A549 (cell line): ENCODE data around the gene PDLIM5. TPM values are rescaled to one million over a fixed set of nuclear protein-coding genes. Genes with fewer than 3 reads are reported as not detected.

Source experiments
- ATAC-seq, 2 experiments: fragments of 200-7000 bp in 1 of 2; fragments of >200 bp in 1 of 2; cut with Nextera tagmentation in 1 of 2; cut with Tn5 transposase in 1 of 2; 3 replicates each; pipeline versions ENCODE4 v1.8.0 to v1.9.1; 2018 to 2020; ENCODE audit warnings: mild to moderate bottlenecking in 1 of 2, moderate library complexity in 1 of 2
- CTCF ChIA-PET: fragments of 300-600 bp; sonication (Branson Sonifier 250); formaldehyde crosslinking; extraction: SDS; loops from one replicate; lab custom pipeline; 2021; ENCODE audit warnings: antibody characterized with exemption, inconsistent platforms; lab: Yijun Ruan, JAX
- POLR2A ChIA-PET: fragments of 350-600 bp; formaldehyde crosslinking; extraction: SDS; loops from one replicate; lab custom pipeline; 2021; ENCODE audit warnings: antibody characterized with exemption, inconsistent platforms; lab: Yijun Ruan, JAX
- DNase-seq, 2 experiments: peaks; one replicate each; pipeline versions ENCODE4 v3.0.0 to v3.0.0-alpha.2; 2011 to 2016; ENCODE audit warnings: low read depth in 1 of 2, low spot score in 1 of 2
- FAIRE-seq: peaks from 2 replicates; lab custom pipeline; 2011; peaks lifted over from hg19 to GRCh38; lab: Jason Lieb, UNC
- H3K27ac ChIP-seq, 2 experiments: fragments of >200 bp; sonication (Bioruptor Twin); formaldehyde crosslinking; 3 replicates each; pipeline ENCODE4 v1.5.1; 2016 to 2017
- H3K4me1 ChIP-seq: fragments of >200 bp; sonication (Bioruptor Twin); formaldehyde crosslinking; 3 replicates; pipeline ENCODE4 v1.6.1; 2016
- H3K4me2 ChIP-seq: fragments of >200 bp; sonication (Bioruptor Twin); formaldehyde crosslinking; 3 replicates; pipeline ENCODE4 v1.6.1; 2016
- H3K4me3 ChIP-seq: fragments of >200 bp; sonication (Bioruptor Twin); formaldehyde crosslinking; 3 replicates; pipeline ENCODE4 v1.5.1; 2016
- H3K9me3 ChIP-seq: fragments of >200 bp; sonication (Bioruptor Twin); formaldehyde crosslinking; 3 replicates; pipeline ENCODE4 v1.6.1; 2016
- ATOH8 ChIP-seq: fragments of 250-450 bp; sonication (Bioruptor Pico); IDR thresholded peaks from 2 replicates; pipeline ENCODE4 v1.5.0; 2020; ENCODE audit warnings: low read depth, mild to moderate bottlenecking, moderate library complexity
- CBX2 ChIP-seq: fragments of 200-600 bp; sonication (generic); IDR thresholded peaks from 2 replicates; pipeline ENCODE4 v1.6.1; 2016; ENCODE audit warnings: low read depth, mild to moderate bottlenecking, borderline replicate concordance
- CTCF ChIP-seq: fragments of >200 bp; sonication (Bioruptor Twin); formaldehyde crosslinking; IDR thresholded peaks from 3 replicates; pipeline ENCODE4 v1.5.1; 2016
- E2F6 ChIP-seq: IDR thresholded peaks from 2 replicates; pipeline ENCODE4 v1.6.1; 2012; ENCODE audit warnings: low read depth, borderline replicate concordance
- EHF ChIP-seq: fragments of 250-450 bp; sonication (Bioruptor Pico); IDR thresholded peaks from 2 replicates; pipeline ENCODE4 v1.5.0; 2020; ENCODE audit warnings: mild to moderate bottlenecking
- EHMT2 ChIP-seq: fragments of 200-600 bp; sonication (generic); IDR thresholded peaks from 2 replicates; pipeline ENCODE4 v1.6.1; 2016; ENCODE audit warnings: antibody characterized with exemption, low read depth, mild to moderate bottlenecking, moderate library complexity
- ELK1 ChIP-seq: fragments of 150-350 bp; IDR thresholded peaks from 2 replicates; pipeline ENCODE4 v1.6.1; 2014; ENCODE audit warnings: low read depth, mild to moderate bottlenecking, low read length
- FOXS1 ChIP-seq: fragments of 250-450 bp; sonication (Bioruptor Pico); IDR thresholded peaks from 2 replicates; pipeline ENCODE4 v1.5.0; 2020; ENCODE audit warnings: mild to moderate bottlenecking, moderate library complexity
- HEYL ChIP-seq: fragments of 250-450 bp; sonication (Bioruptor Pico); IDR thresholded peaks from 2 replicates; pipeline ENCODE4 v1.8.0; 2021; ENCODE audit warnings: mild to moderate bottlenecking, moderate library complexity
- HOXB13 ChIP-seq: fragments of 250-450 bp; sonication (Bioruptor Pico); IDR thresholded peaks from 2 replicates; pipeline ENCODE4 v1.5.0; 2020; ENCODE audit warnings: low read depth, mild to moderate bottlenecking, moderate library complexity
- JUNB ChIP-seq: fragments of >200 bp; sonication (Bioruptor Twin); formaldehyde crosslinking; IDR thresholded peaks from 2 replicates; pipeline ENCODE4 v1.6.1; 2016
- KDM1A ChIP-seq: fragments of 200-600 bp; sonication (generic); IDR thresholded peaks from 2 replicates; pipeline ENCODE4 v1.6.1; 2016; ENCODE audit warnings: low read depth, mild to moderate bottlenecking
- MAFK ChIP-seq: fragments of 450-650 bp; IDR thresholded peaks from 2 replicates; pipeline ENCODE4 v1.6.1; 2014; ENCODE audit not compliant: partially characterized antibody
- MAX ChIP-seq: IDR thresholded peaks from 2 replicates; pipeline ENCODE4 v1.6.1; 2012
- MAZ ChIP-seq: fragments of 150-350 bp; IDR thresholded peaks from 2 replicates; pipeline ENCODE4 v1.6.1; 2014; ENCODE audit warnings: antibody characterized with exemption, low read depth, low read length, borderline replicate concordance
- NPAS2 ChIP-seq: fragments of 250-450 bp; sonication (Bioruptor Pico); IDR thresholded peaks from 2 replicates; pipeline ENCODE4 v1.8.0; 2022; ENCODE audit warnings: mild to moderate bottlenecking, moderate library complexity, borderline replicate concordance
- PHF8 ChIP-seq: fragments of 200-600 bp; sonication (generic); IDR thresholded peaks from 2 replicates; pipeline ENCODE4 v1.6.1; 2016; ENCODE audit warnings: low read depth, mild to moderate bottlenecking, antibody characterized with exemption, moderate library complexity, borderline replicate concordance
- RAD21 ChIP-seq, 2 experiments: fragments of >200 bp in 1 of 2; sonication (Bioruptor Twin) in 1 of 2; formaldehyde crosslinking in 1 of 2; IDR thresholded peaks in 1 of 2; conservative IDR thresholded peaks in 1 of 2; 2 replicates in 1 of 2; 3 replicates in 1 of 2; pipeline ENCODE4 v1.6.1; 2012 to 2018; ENCODE audit warnings: inconsistent platforms in 1 of 2
- RCOR1 ChIP-seq: fragments of 150-350 bp; IDR thresholded peaks from 2 replicates; pipeline ENCODE4 v1.6.1; 2014; ENCODE audit warnings: antibody characterized with exemption, low read length, low read depth
- SMC3 ChIP-seq: fragments of >200 bp; sonication (Bioruptor Twin); formaldehyde crosslinking; IDR thresholded peaks from 3 replicates; pipeline ENCODE4 v1.6.1; 2018; ENCODE audit warnings: inconsistent platforms
- SREBF2 ChIP-seq: fragments of 450-650 bp; IDR thresholded peaks from 2 replicates; pipeline ENCODE4 v1.6.1; 2014; ENCODE audit warnings: mild to moderate bottlenecking, moderate library complexity
- USF2 ChIP-seq: fragments of 450-650 bp; IDR thresholded peaks from 2 replicates; pipeline ENCODE4 v1.6.1; 2014; ENCODE audit warnings: antibody characterized with exemption
- ZC3H11A ChIP-seq: fragments of 450-650 bp; IDR thresholded peaks from 2 replicates; pipeline ENCODE4 v1.6.1; 2014; ENCODE audit warnings: antibody characterized with exemption, mild to moderate bottlenecking
- ZNF302 ChIP-seq: fragments of 250-450 bp; sonication (Bioruptor Pico); IDR thresholded peaks from 2 replicates; pipeline ENCODE4 v1.9.0; 2021; ENCODE audit warnings: inconsistent platforms, mild to moderate bottlenecking, moderate library complexity
- WGBS: methylation state at CpG from one replicate; pipeline ENCODE4 v1.1.6; 2017; ENCODE audit errors: missing lambda C conversion rate; 5-methylcytosine and 5-hydroxymethylcytosine counted together
- polyA plus RNA-seq, 4 experiments: library from polyadenylated mRNA; depleted of rRNA in 3 of 4; stranded (reverse); fragments of >200 nt; fragmentation: RNase III in 1 of 4; extraction: RNeasy Plus Mini Kit Qiagen cat#74134 plus additional on column Dnase treatment in 1 of 4; gene quantifications; 2 replicates in 3 of 4; 3 replicates in 1 of 4; pipeline ENCODE4 v1.2.3, GENCODE V29; 2011 to 2017

The PDLIM5 gene
- polyA plus RNA-seq, 2 of the 4 experiments (the other 2 are of a cell fraction) = 54.2 to 242 TPM

- Histone ChIP-seq H3K27ac (no peak overlapping the region), H3K9me3 (no peaks in the 10 kb centered on the region), H3K4me2 (no peak overlapping the region), H3K4me1 (peaks cover 28% of the 10 kb centered on the region; the same call in 2 of the 3 replicates), H3K4me3 (no peak overlapping the region)
- FAIRE-seq = no peak
- ATAC-seq = no peak
- ChIA-PET POLR2A (no interaction called here), CTCF (no interaction called here)
- 77% methylated on average over 4 of the region's 4 CpGs for WGBS
- DNase-seq = no peak
- no peak for TF ChIP-seq CBX2
- no peak for TF ChIP-seq PHF8
- no peak for TF ChIP-seq KDM1A
- no peak for TF ChIP-seq E2F6
- TF ChIP-seq NPAS2 (CRISPR knock-in tag) = no peak
- no peak for TF ChIP-seq RCOR1
- no peak for TF ChIP-seq EHF
- no peak for TF ChIP-seq MAFK
- TF ChIP-seq CTCF = no peak
- TF ChIP-seq USF2 = no peak
- no peak for TF ChIP-seq HOXB13 (CRISPR knock-in tag)
- no peak for TF ChIP-seq ATOH8 (CRISPR knock-in tag)
- no peak for TF ChIP-seq ZC3H11A
- no peak for TF ChIP-seq FOXS1 (CRISPR knock-in tag)
- TF ChIP-seq ZNF302 (CRISPR knock-in tag) = no peak
- TF ChIP-seq MAX = no peak
- TF ChIP-seq ELK1 = no peak
- no peak for TF ChIP-seq MAZ
Measured at GRCh38 chr4:94615451-94615850, 163.7 kb downstream of the PDLIM5 start.

GRCh38 chr4:94621491-94622080 lies 169.8 kb downstream of the PDLIM5 start:
- DNase-seq = peak; percentile 21 to 57
- FAIRE-seq = peak; percentile 61
- peak; percentile 82 for TF ChIP-seq CTCF
- TF ChIP-seq NPAS2 (CRISPR knock-in tag) = no peak
- TF ChIP-seq SMC3 = peak; percentile 85
- TF ChIP-seq RAD21 (conservative IDR thresholded peaks at IDR 0.05 in 1 of 2, IDR thresholded peaks at IDR 0.05 in 1 of 2) = peak; percentile 87 to 90
- no peak for TF ChIP-seq SREBF2
- TF ChIP-seq EHMT2 = no peak
- no peak for TF ChIP-seq JUNB
- TF ChIP-seq HEYL (CRISPR knock-in tag) = no peak
- POLR2A ChIA-PET = no interaction called here
- Histone ChIP-seq H3K4me2 (peak overlapping the region; percentile 49; the same call in 2 of the 3 replicates), H3K4me3 (no peak overlapping the region), H3K27ac (peak overlapping the region; percentile 63 to 78), H3K4me1 (peaks cover 44% of the 10 kb centered on the region), H3K9me3 (no peaks in the 10 kb centered on the region)
- CTCF ChIA-PET = interaction anchor here (0.6 to 3.7 kb wide), 17 partner anchors 9 to 537 kb away, joined by 3 to 31 read pairs (median 4); no protein-coding TSS in a partner anchor
- WGBS = under 1% methylated on average over 6 of the region's 6 CpGs
- ATAC-seq = peak in 1 of 2 experiments; percentile 52; a peak in 2 of 6 replicates
